ENCODE results near the gene APOL6.

APOL6 gene

GRCh38 chr22:35643991-35644390 is 4.3 kb upstream of the APOL6 start:
- Histone ChIP-seq H3K4me2 (ENCODE audit: low read length) (no peak overlapping the region), H3K79me2 (ENCODE audit: insufficient read depth, low read length) (no peaks in the 10 kb centered on the region), H3K36me3 (ENCODE audit: insufficient read depth, low read length) (no peaks in the 10 kb centered on the region), H2AFZ (ENCODE audit: low read length) (no peak overlapping the region), H3K4me1 (ENCODE audit: insufficient read depth, low read length, severe bottlenecking) (peaks cover 36% of the 10 kb centered on the region), H3K4me3 (ENCODE audit: low read depth, low read length, poor library complexity, severe bottlenecking) (no peak overlapping the region), H4K20me1 (ENCODE audit: insufficient read depth, low read length) (no peaks in the 10 kb centered on the region), H3K27me3 (ENCODE audit: insufficient read depth, low read length) (no peaks in the 10 kb centered on the region), H3K9me3 (ENCODE audit: low read length) (no peaks in the 10 kb centered on the region), H3K9ac (ENCODE audit: low read length) (no peak overlapping the region), H3F3A (ENCODE audit: insufficient read depth, low read length) (no peaks in the 10 kb centered on the region), H3K27ac (ENCODE audit: low read depth, low read length, poor library complexity, severe bottlenecking) (no peak overlapping the region), H3K9me2 (ENCODE audit: low read depth, low read length) (no peaks in the 10 kb centered on the region)
- TF ChIP-seq, protein P1, sequence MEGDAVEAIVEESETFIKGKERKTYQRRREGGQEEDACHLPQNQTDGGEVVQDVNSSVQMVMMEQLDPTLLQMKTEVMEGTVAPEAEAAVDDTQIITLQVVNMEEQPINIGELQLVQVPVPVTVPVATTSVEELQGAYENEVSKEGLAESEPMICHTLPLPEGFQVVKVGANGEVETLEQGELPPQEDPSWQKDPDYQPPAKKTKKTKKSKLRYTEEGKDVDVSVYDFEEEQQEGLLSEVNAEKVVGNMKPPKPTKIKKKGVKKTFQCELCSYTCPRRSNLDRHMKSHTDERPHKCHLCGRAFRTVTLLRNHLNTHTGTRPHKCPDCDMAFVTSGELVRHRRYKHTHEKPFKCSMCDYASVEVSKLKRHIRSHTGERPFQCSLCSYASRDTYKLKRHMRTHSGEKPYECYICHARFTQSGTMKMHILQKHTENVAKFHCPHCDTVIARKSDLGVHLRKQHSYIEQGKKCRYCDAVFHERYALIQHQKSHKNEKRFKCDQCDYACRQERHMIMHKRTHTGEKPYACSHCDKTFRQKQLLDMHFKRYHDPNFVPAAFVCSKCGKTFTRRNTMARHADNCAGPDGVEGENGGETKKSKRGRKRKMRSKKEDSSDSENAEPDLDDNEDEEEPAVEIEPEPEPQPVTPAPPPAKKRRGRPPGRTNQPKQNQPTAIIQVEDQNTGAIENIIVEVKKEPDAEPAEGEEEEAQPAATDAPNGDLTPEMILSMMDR (IDR thresholded peaks at IDR 0.05; ENCODE audit: low read length): no peak
- TF ChIP-seq EZH2 (IDR thresholded peaks at IDR 0.05; ENCODE audit: borderline replicate concordance, low read length): no peak

- H3K4me2 ChIP-seq (ENCODE audit: low read length): no peak overlapping the region
- no peaks in the 10 kb centered on the region for H3K9me3 ChIP-seq (ENCODE audit: low read length)
- H3K27me3 ChIP-seq (ENCODE audit: insufficient read depth, low read length): no peaks in the 10 kb centered on the region
- TF ChIP-seq, protein P1 (IDR thresholded peaks at IDR 0.05; ENCODE audit: low read length): no peak
- no peak for TF ChIP-seq EZH2 (IDR thresholded peaks at IDR 0.05; ENCODE audit: borderline replicate concordance, low read length)
- no peak overlapping the region for H3K9ac ChIP-seq (ENCODE audit: low read length)
- H2AFZ ChIP-seq (ENCODE audit: low read length): no peak overlapping the region
- no peaks in the 10 kb centered on the region for H3F3A ChIP-seq (ENCODE audit: insufficient read depth, low read length)
- H3K4me1 ChIP-seq (ENCODE audit: insufficient read depth, low read length, severe bottlenecking): peaks cover 49% of the 10 kb centered on the region
- H3K4me3 ChIP-seq (ENCODE audit: low read depth, low read length, poor library complexity, severe bottlenecking): no peak overlapping the region
- peak overlapping the region; percentile 12 for H3K27ac ChIP-seq (ENCODE audit: low read depth, low read length, poor library complexity, severe bottlenecking)
- no peaks in the 10 kb centered on the region for H3K36me3 ChIP-seq (ENCODE audit: insufficient read depth, low read length)
- H3K9me2 ChIP-seq (ENCODE audit: low read depth, low read length): no peaks in the 10 kb centered on the region
- no peaks in the 10 kb centered on the region for H3K79me2 ChIP-seq (ENCODE audit: insufficient read depth, low read length)
- H4K20me1 ChIP-seq (ENCODE audit: insufficient read depth, low read length): no peaks in the 10 kb centered on the region
These were observed 2.6 kb upstream of the APOL6 start for GRCh38 chr22:35645646-35646045.

DNA sequence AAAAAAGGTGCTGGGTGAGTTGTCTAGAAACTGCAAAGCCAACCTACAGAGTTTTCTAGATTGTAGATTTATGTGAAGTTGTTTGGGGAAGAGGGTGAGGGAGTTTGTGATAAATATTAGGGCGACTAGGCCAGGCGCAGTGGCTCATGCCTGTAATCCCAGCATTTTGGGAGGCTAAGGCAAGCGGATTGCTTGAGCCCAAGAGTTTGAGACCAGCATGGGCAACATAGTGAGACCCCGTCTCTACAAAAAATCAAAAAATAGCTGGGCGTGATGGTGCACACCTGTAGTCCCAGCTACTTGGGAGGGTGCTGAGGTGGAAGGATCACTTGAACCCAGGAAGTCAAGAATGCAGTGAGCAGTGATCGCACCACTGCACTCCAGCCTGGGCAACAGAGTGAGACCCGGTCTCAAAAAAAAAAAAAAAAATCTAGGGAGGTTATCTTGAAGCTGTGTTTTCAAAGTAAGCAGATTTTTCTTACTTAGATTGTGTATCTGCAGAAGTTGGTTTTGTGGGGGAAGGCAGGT is 844 bp downstream of the APOL6 start:
- Histone ChIP-seq H3K9ac (ENCODE audit: low read length) (peak overlapping the region; percentile 70), H3K4me2 (ENCODE audit: low read length) (peak overlapping the region; percentile 92), H3K27me3 (ENCODE audit: insufficient read depth, low read length) (no peaks in the 10 kb centered on the region), H3K4me1 (ENCODE audit: insufficient read depth, low read length, severe bottlenecking) (peaks cover 49% of the 10 kb centered on the region), H3F3A (ENCODE audit: insufficient read depth, low read length) (no peaks in the 10 kb centered on the region), H3K36me3 (ENCODE audit: insufficient read depth, low read length) (no peaks in the 10 kb centered on the region), H3K9me3 (ENCODE audit: low read length) (0 out of 2 replicates have a peak, but pooled peaks cover 2% of the 10 kb centered on the region), H3K4me3 (ENCODE audit: low read depth, low read length, poor library complexity, severe bottlenecking) (peak overlapping the region; percentile 62), H3K9me2 (ENCODE audit: low read depth, low read length) (no peaks in the 10 kb centered on the region), H4K20me1 (ENCODE audit: insufficient read depth, low read length) (no peaks in the 10 kb centered on the region), H3K27ac (ENCODE audit: low read depth, low read length, poor library complexity, severe bottlenecking) (peak overlapping the region; percentile 76), H2AFZ (ENCODE audit: low read length) (no peak overlapping the region), H3K79me2 (ENCODE audit: insufficient read depth, low read length) (no peaks in the 10 kb centered on the region)
- TF ChIP-seq EZH2 (IDR thresholded peaks at IDR 0.05; ENCODE audit: borderline replicate concordance, low read length): no peak
- TF ChIP-seq, protein P1 (IDR thresholded peaks at IDR 0.05; ENCODE audit: low read length): no peak

Measured in OCI-LY1 (cell line).